ENCODE results near the gene PCDHGA7. TPM values are rescaled to one million over a fixed set of nuclear protein-coding genes. Genes with fewer than 3 reads are reported as not detected.
"Not testable (repeated sequence)": the region's sequence is repeated elsewhere in the genome, so short reads cannot be mapped to it uniquely, and the experiment has no call there.

The PCDHGA7 gene
- total RNA-seq, result 1.0 and 1.2 TPM in 2 replicates
- polyA plus RNA-seq, result 0.20 TPM in 1 of 2 replicates, not detected in the other

DNA sequence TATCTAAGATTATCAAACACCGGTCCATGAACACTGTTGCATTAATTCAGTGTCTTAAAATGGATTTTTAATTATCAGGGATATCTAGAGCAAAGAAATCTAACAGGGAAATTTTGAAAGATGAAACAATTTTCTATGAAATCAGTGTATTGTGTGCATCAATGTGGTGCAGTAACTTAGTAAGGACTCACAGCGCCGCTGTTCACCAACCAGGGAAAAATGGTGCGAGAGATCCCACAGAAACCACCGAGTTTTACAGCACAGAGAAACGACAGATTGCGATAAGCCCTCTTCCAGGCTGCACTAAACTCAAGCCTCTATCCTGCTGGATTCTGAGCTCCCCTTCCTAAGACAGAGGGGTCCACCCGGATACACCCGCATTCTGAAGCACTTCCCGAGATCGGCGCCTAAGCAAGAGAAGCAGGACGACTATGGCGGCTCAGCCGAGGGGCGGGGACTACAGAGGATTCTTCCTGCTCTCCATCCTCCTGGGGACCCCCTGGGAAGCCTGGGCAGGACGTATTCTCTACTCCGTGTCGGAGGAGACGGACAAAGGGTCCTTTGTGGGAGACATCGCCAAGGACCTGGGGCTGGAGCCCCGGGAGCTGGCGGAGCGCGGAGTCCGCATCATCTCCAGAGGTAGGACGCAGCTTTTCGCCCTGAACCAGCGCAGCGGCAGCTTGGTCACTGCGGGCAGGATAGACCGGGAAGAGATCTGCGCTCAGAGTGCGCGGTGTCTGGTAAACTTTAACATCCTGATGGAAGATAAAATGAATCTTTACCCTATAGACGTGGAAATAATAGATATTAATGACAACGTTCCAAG, at the start of gene PCDHGA7:
TSS of gene PCDHGA7 (plus strand) at position 274 of the 826 bp plus-strand sequence. CDS start at position 432, 158 bp downstream.
- Histone ChIP-seq H3K27ac (no peak within 1 kb of the TSS), H3K36me3 (no peaks in the 10 kb centered on the region), H3K4me3 (no peak within 1 kb of the TSS), H3K4me1 (ENCODE audit: low read depth) (no peaks in the 10 kb centered on the region), H3K9me3 (ENCODE audit: low read depth) (no peaks in the 10 kb centered on the region), H3K27me3 (no peaks in the 10 kb centered on the region)
- DNase-seq (ENCODE audit: low read depth in 1 of 2, low spot score in 1 of 2), result peak in 1 of 2 donors; percentile 38
- TF ChIP-seq, protein P1, sequence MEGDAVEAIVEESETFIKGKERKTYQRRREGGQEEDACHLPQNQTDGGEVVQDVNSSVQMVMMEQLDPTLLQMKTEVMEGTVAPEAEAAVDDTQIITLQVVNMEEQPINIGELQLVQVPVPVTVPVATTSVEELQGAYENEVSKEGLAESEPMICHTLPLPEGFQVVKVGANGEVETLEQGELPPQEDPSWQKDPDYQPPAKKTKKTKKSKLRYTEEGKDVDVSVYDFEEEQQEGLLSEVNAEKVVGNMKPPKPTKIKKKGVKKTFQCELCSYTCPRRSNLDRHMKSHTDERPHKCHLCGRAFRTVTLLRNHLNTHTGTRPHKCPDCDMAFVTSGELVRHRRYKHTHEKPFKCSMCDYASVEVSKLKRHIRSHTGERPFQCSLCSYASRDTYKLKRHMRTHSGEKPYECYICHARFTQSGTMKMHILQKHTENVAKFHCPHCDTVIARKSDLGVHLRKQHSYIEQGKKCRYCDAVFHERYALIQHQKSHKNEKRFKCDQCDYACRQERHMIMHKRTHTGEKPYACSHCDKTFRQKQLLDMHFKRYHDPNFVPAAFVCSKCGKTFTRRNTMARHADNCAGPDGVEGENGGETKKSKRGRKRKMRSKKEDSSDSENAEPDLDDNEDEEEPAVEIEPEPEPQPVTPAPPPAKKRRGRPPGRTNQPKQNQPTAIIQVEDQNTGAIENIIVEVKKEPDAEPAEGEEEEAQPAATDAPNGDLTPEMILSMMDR (IDR thresholded peaks at IDR 0.05; ENCODE audit: low read depth, low read length), result peak; percentile 33

DNA sequence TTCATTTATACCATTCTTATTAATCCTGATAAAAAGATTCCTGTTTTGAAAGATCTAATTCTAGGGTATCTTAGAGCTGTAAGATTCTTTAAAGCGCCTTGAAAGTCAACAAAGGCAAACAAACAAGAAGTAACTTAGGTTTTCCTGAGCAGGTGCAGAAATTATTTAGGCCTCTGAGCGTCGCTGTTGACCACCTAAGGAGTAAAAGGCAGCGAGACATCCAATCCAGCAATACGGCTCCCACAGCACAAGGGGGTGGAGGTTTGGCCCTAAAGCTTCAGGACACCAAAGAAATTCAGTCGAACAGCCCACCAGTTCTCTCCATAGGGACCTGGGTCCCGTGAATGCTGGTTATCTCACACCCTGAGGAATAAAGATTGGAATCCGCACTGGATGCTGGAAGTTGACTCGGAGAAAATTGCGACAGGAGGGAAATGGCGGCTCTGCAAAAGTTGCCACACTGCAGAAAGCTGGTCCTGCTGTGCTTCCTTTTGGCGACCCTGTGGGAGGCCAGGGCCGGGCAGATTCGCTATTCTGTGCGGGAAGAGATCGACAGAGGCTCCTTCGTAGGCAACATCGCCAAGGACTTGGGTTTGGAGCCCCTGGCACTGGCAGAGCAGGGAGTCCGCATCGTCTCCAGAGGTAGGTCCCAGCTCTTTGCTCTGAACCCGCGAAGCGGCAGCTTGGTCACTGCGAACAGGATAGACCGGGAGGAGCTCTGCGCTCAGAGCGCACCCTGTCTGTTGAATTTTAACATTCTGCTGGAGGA, 43.8 kb upstream of the PCDHGA7 start, which contains the start of gene PCDHGA2:
TSS of gene PCDHGA2 (plus strand) at position 223 of the 769 bp plus-strand sequence.
- TF ChIP-seq, protein P1 (IDR thresholded peaks at IDR 0.05; ENCODE audit: low read depth, low read length), result peak; percentile 55
- DNase-seq (ENCODE audit: low read depth in 1 of 2, low spot score in 1 of 2), result peak in 1 of 2 donors; percentile 66

DNA sequence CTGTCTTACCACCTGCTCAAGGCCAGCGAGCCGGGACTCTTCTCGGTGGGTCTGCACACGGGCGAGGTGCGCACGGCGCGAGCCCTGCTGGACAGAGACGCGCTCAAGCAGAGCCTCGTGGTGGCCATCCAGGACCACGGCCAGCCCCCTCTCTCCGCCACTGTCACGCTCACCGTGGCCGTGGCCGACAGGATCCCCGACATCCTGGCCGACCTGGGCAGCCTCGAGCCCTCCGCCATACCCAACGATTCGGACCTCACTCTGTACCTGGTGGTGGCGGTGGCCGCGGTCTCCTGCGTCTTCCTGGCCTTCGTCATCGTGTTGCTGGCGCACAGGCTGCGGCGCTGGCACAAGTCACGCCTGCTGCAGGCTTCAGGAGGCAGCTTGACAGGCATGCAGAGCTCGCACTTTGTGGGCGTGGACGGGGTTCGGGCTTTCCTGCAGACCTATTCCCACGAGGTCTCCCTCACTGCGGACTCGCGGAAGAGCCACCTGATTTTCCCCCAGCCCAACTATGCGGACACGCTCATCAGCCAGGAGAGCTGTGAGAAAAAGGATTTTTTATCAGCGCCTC, 41.7 kb upstream of the PCDHGA7 start:
- H3K36me3 ChIP-seq; H3K27ac ChIP-seq; H3K9me3 ChIP-seq (ENCODE audit: low read depth); DNase-seq (ENCODE audit: low read depth in 1 of 2, low spot score in 1 of 2); H3K4me3 ChIP-seq; H3K4me1 ChIP-seq (ENCODE audit: low read depth); H3K27me3 ChIP-seq: not testable (repeated sequence)

More for the DNA sequence above, 43.8 kb upstream of the PCDHGA7 start, which contains the start of gene PCDHGA2:
- Histone ChIP-seq H3K4me1 (ENCODE audit: low read depth) (no peaks in the 10 kb centered on the region), H3K27ac (no peak within 1 kb of the TSS), H3K36me3 (no peaks in the 10 kb centered on the region), H3K27me3 (no peaks in the 10 kb centered on the region), H3K4me3 (no peak within 1 kb of the TSS), H3K9me3 (ENCODE audit: low read depth) (no peaks in the 10 kb centered on the region)

DNA sequence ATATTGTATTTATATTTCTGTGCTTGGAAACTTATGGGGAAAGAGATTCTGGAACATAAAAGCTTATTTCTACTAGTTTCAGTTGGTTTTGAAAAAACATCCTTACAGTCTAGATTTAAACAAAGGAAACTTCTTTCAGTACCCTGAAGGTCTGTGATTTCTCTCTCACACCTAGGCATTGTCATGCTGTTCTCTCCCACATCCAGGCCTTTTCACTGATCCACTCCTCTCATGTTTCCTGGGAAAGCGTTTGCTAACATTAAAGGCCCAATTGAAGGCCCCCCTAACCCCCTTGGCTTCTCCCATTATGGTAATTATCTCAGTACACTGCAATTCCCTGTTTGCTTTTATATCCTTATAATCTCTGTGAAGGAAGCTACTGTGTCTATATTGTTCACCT, 39.8 kb upstream of the PCDHGA7 start:
- Histone ChIP-seq H3K4me3 (no peak overlapping the region), H3K4me1 (ENCODE audit: low read depth) (no peaks in the 10 kb centered on the region), H3K36me3 (no peaks in the 10 kb centered on the region), H3K9me3 (ENCODE audit: low read depth) (no peaks in the 10 kb centered on the region), H3K27me3 (no peaks in the 10 kb centered on the region), H3K27ac (peak overlapping the region; percentile 60)
- TF ChIP-seq, protein P1 (IDR thresholded peaks at IDR 0.05; ENCODE audit: low read depth, low read length), result no peak
- DNase-seq (ENCODE audit: low read depth in 1 of 2, low spot score in 1 of 2), result peak in 1 of 2 donors; percentile 20

DNA sequence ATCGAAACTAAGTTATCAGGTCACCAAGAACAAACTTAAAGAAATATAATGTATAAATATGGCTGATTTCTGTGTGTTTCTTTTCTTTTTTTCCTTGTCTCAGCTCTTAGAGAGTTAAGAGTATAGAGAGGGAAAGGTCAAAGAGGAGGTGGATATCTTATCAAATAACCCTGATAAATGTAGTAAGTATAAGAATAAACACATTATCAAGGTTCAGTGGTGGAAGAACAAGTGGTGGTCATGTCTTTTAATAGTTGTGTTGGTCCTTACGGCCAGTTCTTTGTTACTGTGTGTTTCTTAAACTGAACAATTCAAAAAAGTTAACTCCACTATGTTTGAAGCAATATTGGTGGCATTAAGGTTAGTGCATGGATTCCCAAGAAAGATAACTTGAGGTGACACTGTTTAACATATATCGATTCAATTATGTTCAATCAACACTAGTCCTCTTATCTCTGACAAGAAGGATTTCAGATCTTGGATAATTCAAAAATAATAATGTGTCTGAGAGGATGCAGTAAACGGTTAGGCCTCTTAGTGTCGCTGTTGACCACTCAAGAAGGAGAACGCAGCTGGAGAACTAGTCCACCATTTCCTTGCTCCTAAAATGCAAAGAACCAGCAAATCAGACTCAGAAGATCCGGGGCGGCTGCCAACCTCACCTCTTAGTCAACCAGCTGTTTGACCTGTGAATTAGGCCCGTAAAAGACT, 39.1 kb upstream of the PCDHGA7 start, which contains the start of gene PCDHGA3:
TSS of gene PCDHGA3 (plus strand) at position 588 of the 711 bp plus-strand sequence. CDS start 205 bp downstream, outside the sequence.
- Histone ChIP-seq H3K4me1 (ENCODE audit: low read depth) (no peaks in the 10 kb centered on the region), H3K4me3 (no peak within 1 kb of the TSS), H3K27me3 (no peaks in the 10 kb centered on the region), H3K36me3 (no peaks in the 10 kb centered on the region), H3K27ac (peak within 1 kb of the TSS; percentile 60), H3K9me3 (ENCODE audit: low read depth) (no peaks in the 10 kb centered on the region)
- TF ChIP-seq, protein P1 (IDR thresholded peaks at IDR 0.05; ENCODE audit: low read depth, low read length), result peak; percentile 42
- DNase-seq (ENCODE audit: low read depth in 1 of 2, low spot score in 1 of 2), result peak in 1 of 2 donors; percentile 63

Data from cardiac muscle cell (in vitro differentiated cells and primary cell).